H1 (cell line): Measurements from ENCODE around the gene ELAVL2. TPM values are rescaled to one million over a fixed set of nuclear protein-coding genes. Genes with fewer than 3 reads are reported as not detected.

ENCODE experiments used
- CTCF ChIA-PET: fragments of 300-600 bp; sonication (Branson Sonifier 250); formaldehyde crosslinking; loops from one replicate; lab custom pipeline; 2021; ENCODE audit not compliant: partially characterized antibody; lab: Charles Lee
- POLR2A ChIA-PET: fragments of 300-600 bp; sonication (Branson Sonifier 250); formaldehyde crosslinking; loops from one replicate; lab custom pipeline; 2021; ENCODE audit warnings: inconsistent platforms; ENCODE audit not compliant: partially characterized antibody; lab: Charles Lee
- DNase-seq, 2 experiments: peaks; one replicate each; pipeline versions ENCODE4 v3.0.0 to v3.0.0-alpha.2; 2010 to 2022; ENCODE audit warnings: low spot score in 2 of 2, low read depth in 1 of 2, mixed read lengths in 1 of 2
- FAIRE-seq: peaks from 2 replicates; lab custom pipeline; 2011; peaks lifted over from hg19 to GRCh38; lab: Jason Lieb, UNC
- H2AFZ ChIP-seq: 2 replicates; pipeline ENCODE4 v1.8.1; 2012; ENCODE audit warnings: low read length, inconsistent platforms
- H2AK5ac ChIP-seq: 2 replicates; pipeline ENCODE4 v1.6.1; 2013; ENCODE audit warnings: low read depth, low read length
- H2BK120ac ChIP-seq: replicated peaks from 2 replicates; pipeline ENCODE3; 2013; ENCODE audit warnings: low read depth, low read length, inconsistent platforms
- H2BK12ac ChIP-seq: 2 replicates; pipeline ENCODE4 v1.6.1; 2013; ENCODE audit warnings: low read depth, low read length
- H2BK15ac ChIP-seq: 2 replicates; pipeline ENCODE4 v1.6.1; 2013; ENCODE audit warnings: low read length
- H2BK20ac ChIP-seq: 2 replicates; pipeline ENCODE4 v1.6.1; 2013; ENCODE audit warnings: low read length
- H2BK5ac ChIP-seq: 2 replicates; pipeline ENCODE4 v1.6.1; 2013; ENCODE audit warnings: low read depth, low read length
- H3K14ac ChIP-seq: 2 replicates; pipeline ENCODE4 v1.6.1; 2013; ENCODE audit warnings: inconsistent platforms; ENCODE audit not compliant: insufficient read length
- H3K18ac ChIP-seq: 2 replicates; pipeline ENCODE4 v1.6.1; 2013; ENCODE audit warnings: low read length; ENCODE audit errors: extremely low read depth
- H3K23ac ChIP-seq: 2 replicates; pipeline ENCODE4 v1.6.1; 2013; ENCODE audit warnings: inconsistent platforms; ENCODE audit not compliant: insufficient read length
- H3K23me2 ChIP-seq: 2 replicates; pipeline ENCODE4 v1.6.1; 2013; ENCODE audit warnings: low read depth, low read length
- H3K27ac ChIP-seq: 2 replicates; pipeline ENCODE4 v1.6.1; 2011; ENCODE audit warnings: low read depth, low read length, inconsistent platforms
- H3K27me3 ChIP-seq, 4 experiments: replicated peaks in 1 of 4; 1 replicate in 1 of 4; 2 replicates in 3 of 4; pipeline versions ENCODE4 v1.6.1 to v1.8.1; 2011 to 2013; ENCODE audit warnings: low read length in 3 of 4, mild to moderate bottlenecking in 3 of 4, inconsistent platforms in 2 of 4, mixed read lengths in 2 of 4, moderate library complexity in 1 of 4; ENCODE audit not compliant: control insufficient read depth in 3 of 4, insufficient read depth in 3 of 4; ENCODE audit errors: extremely low read depth in 1 of 4
- H3K36me3 ChIP-seq, 4 experiments: 2 replicates each; pipeline versions ENCODE4 v1.6.1 to v1.8.1; 2011 to 2013; ENCODE audit warnings: mild to moderate bottlenecking in 4 of 4, low read length in 3 of 4, moderate library complexity in 2 of 4, control low read depth in 1 of 4, inconsistent platforms in 1 of 4; ENCODE audit not compliant: insufficient read depth in 4 of 4, control insufficient read depth in 2 of 4
- H3K4ac ChIP-seq: replicated peaks from 2 replicates; pipeline ENCODE3; 2013; ENCODE audit warnings: low read length, low read depth, mixed read lengths, inconsistent platforms; ENCODE audit not compliant: insufficient read length
- H3K4me1 ChIP-seq, 4 experiments: replicated peaks in 1 of 4; 1 replicate in 1 of 4; 2 replicates in 3 of 4; pipeline versions ENCODE4 v1.6.1 to v1.8.1; 2011 to 2013; ENCODE audit warnings: low read length in 3 of 4, inconsistent platforms in 2 of 4, mixed read lengths in 1 of 4; ENCODE audit not compliant: insufficient read depth in 4 of 4, control insufficient read depth in 3 of 4
- H3K4me2 ChIP-seq, 2 experiments: 2 replicates each; pipeline versions ENCODE4 v1.6.1 to v1.8.1; 2011 to 2013; ENCODE audit warnings: low read depth in 2 of 2, low read length in 2 of 2, control low read depth in 1 of 2, inconsistent platforms in 1 of 2, mild to moderate bottlenecking in 1 of 2; ENCODE audit not compliant: insufficient read depth in 1 of 2
- H3K4me3 ChIP-seq, 4 experiments: fragments of 200-600, 300-600 bp in 1 of 4; sonication (generic), shearing (Covaris generic), sonication (Bioruptor Twin) in 1 of 4; 2 replicates each; pipeline versions ENCODE4 v1.5.1 to v1.8.1; 2011 to 2016; ENCODE audit warnings: low read length in 4 of 4, low read depth in 3 of 4, control low read depth in 2 of 4, inconsistent platforms in 2 of 4, mild to moderate bottlenecking in 2 of 4, mixed read lengths in 1 of 4, moderate library complexity in 1 of 4; ENCODE audit not compliant: insufficient read depth in 2 of 4; ENCODE audit errors: extremely low read depth in 1 of 4
- H3K56ac ChIP-seq: replicated peaks from 2 replicates; pipeline ENCODE3; 2013; ENCODE audit warnings: low read depth, mild to moderate bottlenecking, mixed read lengths, low read length, inconsistent platforms; ENCODE audit not compliant: insufficient read length
- H3K79me1 ChIP-seq: 2 replicates; pipeline ENCODE4 v1.6.1; 2013; ENCODE audit warnings: low read depth, low read length, control low read depth
- H3K79me2 ChIP-seq, 2 experiments: 2 replicates each; pipeline versions ENCODE4 v1.6.1 to v1.8.1; 2012 to 2013; ENCODE audit warnings: low read length in 2 of 2, mild to moderate bottlenecking in 2 of 2, inconsistent platforms in 1 of 2; ENCODE audit not compliant: insufficient read depth in 2 of 2, control insufficient read depth in 1 of 2
- H3K9ac ChIP-seq, 4 experiments: replicated peaks in 1 of 4; 1 replicate in 1 of 4; 2 replicates in 3 of 4; pipeline versions ENCODE4 v1.6.1 to v1.8.1; 2011 to 2013; ENCODE audit warnings: low read depth in 3 of 4, low read length in 3 of 4, control low read depth in 2 of 4, mild to moderate bottlenecking in 2 of 4, moderate library complexity in 2 of 4, inconsistent platforms in 1 of 4; ENCODE audit errors: extremely low read depth in 1 of 4
- H3K9me3 ChIP-seq, 2 experiments: 2 replicates each; pipeline versions ENCODE4 v1.6.1 to v1.8.1; 2012 to 2013; ENCODE audit warnings: mild to moderate bottlenecking in 2 of 2, moderate library complexity in 2 of 2, control low read depth in 1 of 2, inconsistent platforms in 1 of 2, low read depth in 1 of 2, low read length in 1 of 2, mixed read lengths in 1 of 2; ENCODE audit not compliant: insufficient read depth in 2 of 2
- H4K20me1 ChIP-seq, 2 experiments: replicated peaks in 1 of 2; 2 replicates each; pipeline versions ENCODE3 to v1.8.1; 2011 to 2013; ENCODE audit warnings: inconsistent platforms in 2 of 2, low read length in 2 of 2, mild to moderate bottlenecking in 1 of 2; ENCODE audit not compliant: insufficient read depth in 2 of 2, control insufficient read depth in 1 of 2
- H4K5ac ChIP-seq: 2 replicates; pipeline ENCODE4 v1.6.1; 2013; ENCODE audit warnings: low read length, low read depth, mixed read lengths, inconsistent platforms; ENCODE audit not compliant: insufficient read length
- H4K8ac ChIP-seq: 2 replicates; pipeline ENCODE4 v1.8.0; 2013; ENCODE audit warnings: mild to moderate bottlenecking, moderate library complexity, low read length, inconsistent platforms; ENCODE audit not compliant: insufficient read depth; ENCODE audit errors: extremely low read depth
- H4K91ac ChIP-seq: replicated peaks from 2 replicates; pipeline ENCODE3; 2013; ENCODE audit warnings: low read length, mixed read lengths, inconsistent platforms; ENCODE audit not compliant: insufficient read length
- WGBS, 2 experiments: shearing (Covaris generic) in 1 of 2; methylation state at CpG; one replicate each; pipeline versions ENCODE4 v1.1.6 to v1.1.7; 2013 to 2015; ENCODE audit warnings: low lambda C conversion rate in 2 of 2, mixed read lengths in 2 of 2, inconsistent platforms in 1 of 2, low coverage in 1 of 2, missing lambda C conversion rate in 1 of 2; ENCODE audit not compliant: insufficient replicate concordance in 2 of 2, insufficient coverage in 1 of 2, insufficient read length in 1 of 2; ENCODE audit errors: extremely low coverage in 1 of 2, missing lambda C conversion rate in 1 of 2; 5-methylcytosine and 5-hydroxymethylcytosine counted together
- polyA plus RNA-seq, 7 experiments: library from polyadenylated mRNA; depleted of rRNA in 3 of 7; stranded (reverse) in 5 of 7; unstranded in 2 of 7; fragments of >200 nt in 5 of 7; fragments of 200-250 nt in 2 of 7; gene quantifications; 1 replicate in 5 of 7; 2 replicates in 1 of 7; 4 replicates in 1 of 7; pipeline versions ENCODE4 v1.2.1 to v1.2.3, GENCODE V29; 2011 to 2013; ENCODE audit warnings: missing spikeins in 2 of 7, mixed read lengths in 2 of 7
- total RNA-seq: library from RNA; stranded (reverse); fragmentation: NEBNext Ultra II Directional; extraction: Animal tissue kit (Norgen Biotek cat#: 25700); gene quantifications from 2 replicates; pipeline ENCODE4 v1.2.1, GENCODE V29; 2021

ELAVL2 gene
- total and polyA plus RNA-seq, 2 of the 8 experiments (the other 6 are each of a cell fraction or from before 2014, with no cell fraction given): 4.9 to 21.9 TPM

GRCh38 chr9:23768861-23769260 lies 57.2 kb downstream of the ELAVL2 start:
- no peak overlapping the region for H2BK5ac ChIP-seq
- ChIA-PET POLR2A (interaction anchor here (0.7 to 1.2 kb wide), 2 partner anchors 13 to 52 kb away, joined by 3 read pairs; no protein-coding TSS in a partner anchor), CTCF (interaction anchor here (0.9 to 1.0 kb wide), 2 partner anchors 25 to 31 kb away, joined by 3 read pairs; no protein-coding TSS in a partner anchor)
- H2BK120ac ChIP-seq: no peak overlapping the region
- 80% methylated on average over 2 of the region's 2 CpGs; no CpG with 5 or more reads in 1 of the 2 experiments for WGBS, 2 experiments
- H3K9me3 ChIP-seq: no peaks in the 10 kb centered on the region
- no peak overlapping the region for H3K4ac ChIP-seq
- H3K79me1 ChIP-seq: peaks cover 3% of the 10 kb centered on the region; the same call in 1 of the 2 replicates
- H2AK5ac ChIP-seq: no peak overlapping the region
- peaks cover 0 to 9% of the 10 kb centered on the region in 2 experiments for H4K20me1 ChIP-seq
- H3K9ac ChIP-seq: no peak overlapping the region
- H3K4me2 ChIP-seq: no peak overlapping the region
- no peak overlapping the region for H2BK15ac ChIP-seq
- DNase-seq: no peak
- H3K36me3 ChIP-seq: no peaks in the 10 kb centered on the region
- H4K8ac ChIP-seq: no peak overlapping the region
- H3K23ac ChIP-seq: no peak overlapping the region
- H3K4me1 ChIP-seq: peaks cover 2 to 30% (median 16%) of the 10 kb centered on the region in 4 experiments; a peak in 6 of 7 replicates
- H4K91ac ChIP-seq: no peak overlapping the region
- no peak overlapping the region for H2BK20ac ChIP-seq
- H3K14ac ChIP-seq: no peak overlapping the region
- H4K5ac ChIP-seq: no peak overlapping the region
- no peak overlapping the region for H3K18ac ChIP-seq
- H3K4me3 ChIP-seq: no peak overlapping the region
- H2AFZ ChIP-seq: no peak overlapping the region
- no peak overlapping the region for H3K56ac ChIP-seq
- no peaks in the 10 kb centered on the region for H3K23me2 ChIP-seq
- no peaks in the 10 kb centered on the region for H3K27me3 ChIP-seq
- peak; percentile 13 for FAIRE-seq
- no peak overlapping the region for H2BK12ac ChIP-seq
- no peak overlapping the region for H3K27ac ChIP-seq
- peaks cover 0 to 99% of the 10 kb centered on the region in 2 experiments; a peak in 3 of 4 replicates for H3K79me2 ChIP-seq
